HepG2 (cell line): ENCODE measurements around the gene SLC15A5. TPM values are rescaled to one million over a fixed set of nuclear protein-coding genes. Genes with fewer than 3 reads are reported as not detected.

Experiments
- ATAC-seq: fragments of 200-7000 bp; cut with Tn5 transposase; 3 replicates; pipeline ENCODE4 v1.9.1; 2020; ENCODE audit warnings: mild to moderate bottlenecking, moderate library complexity
- BruUV-seq: library from RNA; stranded (reverse); fragments of 400-500 nt; replicated peaks from 2 replicates; lab custom pipeline; 2021; lab: Mats Ljungman, UMichigan
- CTCF ChIA-PET: fragments of 300-600 bp; formaldehyde crosslinking; extraction: SDS; loops from one replicate; lab custom pipeline; 2021; ENCODE audit warnings: low total read pairs, inconsistent platforms, low intra/inter-chr PET ratio; lab: Yijun Ruan, JAX
- POLR2A ChIA-PET: fragments of 350-600 bp; sonication (Branson Sonifier 250); formaldehyde crosslinking; loops from one replicate; lab custom pipeline; 2020; ENCODE audit warnings: antibody characterized with exemption, inconsistent platforms; lab: Yijun Ruan, JAX
- DNase-seq: peaks from one replicate; pipeline ENCODE4 v3.0.0-alpha.2; 2015; ENCODE audit warnings: low spot score
- FAIRE-seq: peaks from 3 replicates; lab custom pipeline; 2011; peaks lifted over from hg19 to GRCh38; lab: Jason Lieb, UNC
- H2AFZ ChIP-seq: one replicate; pipeline ENCODE4 v1.6.1; 2011; ENCODE audit warnings: low read length, inconsistent platforms
- H3K27ac ChIP-seq: fragments of 300-600 bp; 3 replicates; pipeline ENCODE4 v1.8.0; 2011; ENCODE audit warnings: mixed run types, mild to moderate bottlenecking, mixed read lengths, low read length, inconsistent platforms; ENCODE audit not compliant: insufficient read depth; ENCODE audit errors: extremely low read length
- H3K27me3 ChIP-seq, 2 experiments: fragments of 200-600 bp in 1 of 2; 2 replicates in 1 of 2; 3 replicates in 1 of 2; pipeline versions ENCODE4 v1.6.0 to v1.8.0; 2011; ENCODE audit warnings: low read length in 2 of 2, mild to moderate bottlenecking in 2 of 2, moderate library complexity in 2 of 2, inconsistent platforms in 1 of 2; ENCODE audit not compliant: insufficient read depth in 2 of 2, control insufficient read depth in 1 of 2
- H3K36me3 ChIP-seq, 2 experiments: fragments of 200-600 bp in 1 of 2; replicated peaks in 1 of 2; 2 replicates in 1 of 2; 3 replicates in 1 of 2; pipeline versions ENCODE4 v1.5.1 to v1.8.0; 2011; ENCODE audit warnings: low read length in 2 of 2, inconsistent platforms in 1 of 2; ENCODE audit not compliant: insufficient read depth in 2 of 2, control insufficient read depth in 1 of 2
- H3K4me1 ChIP-seq: 2 replicates; pipeline ENCODE4 v1.5.1; 2012; ENCODE audit warnings: low read length, inconsistent platforms; ENCODE audit not compliant: insufficient read depth
- H3K4me2 ChIP-seq: 2 replicates; pipeline ENCODE4 v1.6.0; 2011; ENCODE audit warnings: low read depth, low read length, inconsistent platforms
- H3K4me3 ChIP-seq, 3 experiments: fragments of 200-600 bp in 1 of 3; sonication (generic), shearing (Covaris generic) in 1 of 3; replicated peaks in 1 of 3; 2 replicates each; pipeline ENCODE4 v1.5.1; 2011 to 2016; ENCODE audit warnings: low read length in 3 of 3, inconsistent platforms in 2 of 3, low read depth in 2 of 3, mild to moderate bottlenecking in 2 of 3, control low read depth in 1 of 3, mixed read lengths in 1 of 3; ENCODE audit not compliant: insufficient read depth in 1 of 3
- H3K79me2 ChIP-seq: one replicate; pipeline ENCODE4 v1.6.1; 2011; ENCODE audit warnings: low read length, inconsistent platforms; ENCODE audit not compliant: insufficient read depth
- H3K9ac ChIP-seq: 2 replicates; pipeline ENCODE4 v1.6.0; 2011; ENCODE audit warnings: mild to moderate bottlenecking, low read depth, low read length, inconsistent platforms; ENCODE audit not compliant: insufficient read depth
- H3K9me3 ChIP-seq: 2 replicates; pipeline ENCODE4 v1.5.1; 2012; ENCODE audit warnings: mild to moderate bottlenecking, low read length
- H4K20me1 ChIP-seq: 2 replicates; pipeline ENCODE4 v1.6.0; 2011; ENCODE audit warnings: inconsistent platforms, mild to moderate bottlenecking, low read length, moderate library complexity; ENCODE audit not compliant: insufficient read depth
- ARNTL ChIP-seq: sonication (generic); formaldehyde crosslinking; IDR thresholded peaks from 2 replicates; pipeline ENCODE4 v1.4.0; 2020; ENCODE audit warnings: mild to moderate bottlenecking, missing genetic modification reagents
- GATAD2A ChIP-seq: IDR thresholded peaks from 2 replicates; pipeline ENCODE4 v1.6.1; 2016
- HOXA5 ChIP-seq: sonication (generic); formaldehyde crosslinking; IDR thresholded peaks from 2 replicates; pipeline ENCODE4 v1.4.0; 2020; ENCODE audit warnings: missing genetic modification reagents
- MED13 ChIP-seq: sonication (generic); formaldehyde crosslinking; IDR thresholded peaks from 2 replicates; pipeline ENCODE4 v1.5.0; 2020; ENCODE audit warnings: missing genetic modification reagents
- MIXL1 ChIP-seq: IDR thresholded peaks from 2 replicates; pipeline ENCODE4 v1.6.1; 2016
- POLR2AphosphoS5 ChIP-seq: IDR thresholded peaks from 2 replicates; pipeline ENCODE4 v1.6.1; 2012; ENCODE audit warnings: low read depth, low read length
- PRPF4 ChIP-seq: fragments of 200-400 bp; formaldehyde crosslinking; IDR thresholded peaks from 2 replicates; pipeline ENCODE4 v1.6.1; 2016; ENCODE audit warnings: low read length, low read depth; ENCODE audit not compliant: poor library complexity, severe bottlenecking
- ZNF607 ChIP-seq: sonication (generic); formaldehyde crosslinking; IDR thresholded peaks from 2 replicates; pipeline ENCODE4 v1.5.1; 2020; ENCODE audit warnings: missing genetic modification reagents, mild to moderate bottlenecking, borderline replicate concordance
- WGBS: methylation state at CpG from one replicate; pipeline ENCODE4 v1.1.6; 2017; ENCODE audit warnings: low lambda C conversion rate; 5-methylcytosine and 5-hydroxymethylcytosine counted together
- in situ Hi-C: cut with HindIII; loops from 2 replicates; pipeline ENCODE4 v1.10.0; 2017; ENCODE audit warnings: low pct_unique_long_range_greater_than_20kb; ENCODE audit not compliant: extremely low pct_ligation_motif_present
- intact Hi-C: fragments of 100-400 bp; cut with micrococcal nuclease; formaldehyde crosslinking; loops from one replicate; pipeline ENCODE4 v1.10.0; 2022; ENCODE audit not compliant: unreplicated experiment
- polyA plus RNA-seq, 8 experiments: library from polyadenylated mRNA; depleted of rRNA in 3 of 8; stranded (reverse) in 7 of 8; unstranded in 1 of 8; fragments of >200 nt; fragmentation: Illumina TruSeq in 4 of 8; extraction: Trizol in 4 of 8; gene quantifications; 2 replicates each; pipeline versions ENCODE4 v1.2.1 to v1.2.3, GENCODE V29; 2011 to 2016; ENCODE audit warnings: low read depth in 4 of 8, missing spikeins in 1 of 8, mixed read lengths in 1 of 8; ENCODE audit not compliant: insufficient read depth in 1 of 8
- total RNA-seq, 5 experiments: library from RNA; depleted of rRNA; stranded (reverse); fragments of >200 nt; fragmentation: Illumina TruSeq; extraction: Trizol; gene quantifications; 2 replicates each; pipeline ENCODE4 v1.2.3, GENCODE V29; 2016; ENCODE audit warnings: low read depth in 1 of 5
- TF ChIP-seq, protein P1 (sequence below): sonication (generic); formaldehyde crosslinking; IDR thresholded peaks from 2 replicates; pipeline ENCODE4 v1.4.0; 2020; ENCODE audit warnings: mild to moderate bottlenecking, missing genetic modification reagents
- TF ChIP-seq, protein P2 (sequence below): sonication (generic); formaldehyde crosslinking; IDR thresholded peaks from 2 replicates; pipeline ENCODE4 v1.5.0; 2020; ENCODE audit warnings: missing genetic modification reagents, mild to moderate bottlenecking, borderline replicate concordance

Gene SLC15A5
- total and polyA plus RNA-seq, 2 of the 13 experiments (the other 11 are each of a cell fraction or from before 2014, with no cell fraction given), result not detected

- no peak overlapping the region for H3K9ac ChIP-seq
- WGBS, result 43% methylated on average over 6 of the region's 6 CpGs
- in situ Hi-C loops (no loop called here), intact Hi-C loops (no loop called here)
- no peak overlapping the region for H3K4me3 ChIP-seq
- no peak overlapping the region for H3K4me2 ChIP-seq
- no peaks in the 10 kb centered on the region for H3K4me1 ChIP-seq
- no peak overlapping the region for H2AFZ ChIP-seq
- FAIRE-seq (no peak), ATAC-seq (no peak), DNase-seq (no peak)
- H3K27ac ChIP-seq, result no peak overlapping the region
- no peaks in the 10 kb centered on the region for H3K79me2 ChIP-seq
- H4K20me1 ChIP-seq, result no peaks in the 10 kb centered on the region
- H3K36me3 ChIP-seq, result no peaks in the 10 kb centered on the region
- no TSS peak for BruUV-seq
- TF ChIP-seq ZNF607, result no peak
- TF ChIP-seq MED13 (CRISPR knock-in tag), result no peak
- no peak for TF ChIP-seq GATAD2A (CRISPR knock-in tag)
- TF ChIP-seq POLR2AphosphoS5, result no peak
- no peak for TF ChIP-seq HOXA5
- TF ChIP-seq, protein P1, sequence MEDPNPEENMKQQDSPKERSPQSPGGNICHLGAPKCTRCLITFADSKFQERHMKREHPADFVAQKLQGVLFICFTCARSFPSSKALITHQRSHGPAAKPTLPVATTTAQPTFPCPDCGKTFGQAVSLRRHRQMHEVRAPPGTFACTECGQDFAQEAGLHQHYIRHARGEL (CRISPR knock-in tag), result no peak
- TF ChIP-seq PRPF4, result no peak
- TF ChIP-seq ARNTL, result no peak
- CTCF ChIA-PET, result no interaction called here
- H3K9me3 ChIP-seq, result no peaks in the 10 kb centered on the region
- H3K27me3 ChIP-seq, result no peaks in the 10 kb centered on the region
- POLR2A ChIA-PET, result no interaction called here
Measured at GRCh38 chr12:16152885-16153673, 124.4 kb downstream of the SLC15A5 start.

DNA sequence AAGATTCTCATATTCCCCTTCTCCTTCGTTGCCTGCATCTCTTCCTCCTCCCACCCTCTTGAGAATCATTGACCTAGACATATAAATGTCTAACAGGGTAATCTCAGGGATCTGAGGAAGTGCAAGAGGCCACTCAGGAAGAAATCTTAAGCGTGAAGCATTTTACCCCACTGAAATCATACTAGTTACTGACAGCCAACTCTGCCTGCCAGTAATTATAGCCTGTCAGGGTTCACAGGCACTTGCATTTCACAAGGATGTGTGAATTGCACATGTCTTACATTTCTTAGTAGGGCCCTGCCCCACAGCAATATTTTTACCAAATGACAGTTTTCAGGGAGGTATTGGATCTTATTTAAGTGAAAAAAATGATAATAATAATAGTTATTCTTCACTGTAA, 127.2 kb downstream of the SLC15A5 start:
- Histone ChIP-seq H3K36me3 (no peaks in the 10 kb centered on the region), H2AFZ (no peak overlapping the region), H3K9ac (no peak overlapping the region), H3K27me3 (peaks cover 0 to 2% of the 10 kb centered on the region in 2 experiments; a peak in 1 of 5 replicates), H3K4me1 (no peaks in the 10 kb centered on the region), H3K79me2 (no peaks in the 10 kb centered on the region), H3K9me3 (no peaks in the 10 kb centered on the region), H3K27ac (no peak overlapping the region), H3K4me2 (no peak overlapping the region), H3K4me3 (no peak overlapping the region), H4K20me1 (no peaks in the 10 kb centered on the region)
- intact Hi-C loops (no loop called here), in situ Hi-C loops (no loop called here)
- no peak for FAIRE-seq
- no TSS peak for BruUV-seq
- POLR2A ChIA-PET, result no interaction called here
- no peak for TF ChIP-seq MIXL1
- TF ChIP-seq, protein P2, sequence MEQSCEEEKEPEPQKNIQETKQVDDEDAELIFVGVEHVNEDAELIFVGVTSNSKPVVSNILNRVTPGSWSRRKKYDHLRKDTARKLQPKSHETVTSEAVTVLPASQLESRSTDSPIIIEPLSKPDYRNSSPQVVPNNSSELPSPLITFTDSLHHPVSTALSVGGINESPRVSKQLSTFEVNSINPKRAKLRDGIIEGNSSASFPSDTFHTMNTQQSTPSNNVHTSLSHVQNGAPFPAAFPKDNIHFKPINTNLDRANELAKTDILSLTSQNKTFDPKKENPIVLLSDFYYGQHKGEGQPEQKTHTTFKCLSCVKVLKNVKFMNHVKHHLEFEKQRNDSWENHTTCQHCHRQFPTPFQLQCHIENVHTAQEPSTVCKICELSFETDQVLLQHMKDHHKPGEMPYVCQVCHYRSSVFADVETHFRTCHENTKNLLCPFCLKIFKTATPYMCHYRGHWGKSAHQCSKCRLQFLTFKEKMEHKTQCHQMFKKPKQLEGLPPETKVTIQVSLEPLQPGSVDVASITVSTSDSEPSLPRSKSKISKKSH (CRISPR knock-in tag), result no peak
- WGBS, result 0% methylated on average over 2 of the region's 2 CpGs
- no peak for ATAC-seq
- DNase-seq, result no peak
- CTCF ChIA-PET, result no interaction called here
